ENCODE data around the gene RPUSD3. TPM values are rescaled to one million over a fixed set of nuclear protein-coding genes. Genes with fewer than 3 reads are reported as not detected.

Gene RPUSD3
- total RNA-seq, 1 donor from 2014 or later = 48.4 TPM

DNA sequence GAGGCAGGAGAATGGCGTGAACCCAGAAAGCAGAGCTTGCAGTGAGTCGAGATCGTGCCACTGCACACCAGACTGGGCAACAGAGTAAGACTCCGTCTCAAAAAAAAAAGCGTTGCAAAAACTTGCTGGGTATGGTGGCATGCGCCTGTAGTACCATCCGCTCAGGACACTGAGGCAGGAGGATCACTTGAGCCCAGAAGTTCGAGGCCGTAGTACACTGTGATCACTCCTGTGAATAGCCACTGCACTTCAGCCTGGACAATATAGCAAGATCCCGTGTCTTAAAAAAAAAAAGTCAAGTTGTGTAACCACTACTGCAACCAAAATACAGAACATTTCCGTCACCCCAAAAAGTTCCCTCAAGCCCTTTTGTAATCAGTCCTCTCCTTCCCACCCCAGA lies 49.4 kb downstream of the RPUSD3 start:
- Mint-ChIP-seq H3K4me3 (peak overlapping the region; percentile 98), H3K9me3 (no peaks in the 10 kb centered on the region), H3K27me3 (ENCODE audit: low read depth) (no peaks in the 10 kb centered on the region), H3K36me3 (peaks cover 25% of the 10 kb centered on the region), H3K4me1 (peaks cover 22% of the 10 kb centered on the region), H3K27ac (peak overlapping the region; percentile 69)
- DNase-seq (ENCODE audit: low spot score in 2 of 2, unreplicated experiment in 2 of 2) = no peak
- no peak for TF ChIP-seq CTCF (IDR thresholded peaks at IDR 0.05; ENCODE audit: unreplicated experiment)

GRCh38 chr3:9793161-9793781 lies 50.5 kb downstream of the RPUSD3 start:
- no peak for TF ChIP-seq CTCF (IDR thresholded peaks at IDR 0.05; ENCODE audit: unreplicated experiment)
- DNase-seq (ENCODE audit: low spot score in 2 of 2, unreplicated experiment in 2 of 2) = no peak
- H3K36me3 Mint-ChIP-seq = peaks cover 29% of the 10 kb centered on the region
- H3K9me3 Mint-ChIP-seq = no peaks in the 10 kb centered on the region
- H3K27ac Mint-ChIP-seq = peak overlapping the region; percentile 100
- H3K4me3 Mint-ChIP-seq = peak overlapping the region; percentile 98
- peaks cover 22% of the 10 kb centered on the region for H3K4me1 Mint-ChIP-seq
- no peaks in the 10 kb centered on the region for H3K27me3 Mint-ChIP-seq (ENCODE audit: low read depth)

GRCh38 chr3:9792405-9793160 lies 51.2 kb downstream of the RPUSD3 start, which contains the start of the genes ARPC4 and TADA3:
ARPC4 (plus strand) TSS chr3:9793082; CDS start chr3:9793122, 40 bp downstream.
TADA3 (minus strand) TSS chr3:9792473; CDS start chr3:9791466, 1,007 bp downstream.
- no peak for TF ChIP-seq CTCF (IDR thresholded peaks at IDR 0.05; ENCODE audit: unreplicated experiment)
- Mint-ChIP-seq H3K4me3 (peak within 1 kb of the TSS; percentile 98), H3K27me3 (ENCODE audit: low read depth) (no peaks in the 10 kb centered on the region), H3K9me3 (no peaks in the 10 kb centered on the region), H3K27ac (peak within 1 kb of the TSS; percentile 100), H3K4me1 (peaks cover 22% of the 10 kb centered on the region), H3K36me3 (peaks cover 26% of the 10 kb centered on the region)
- DNase-seq (ENCODE audit: low spot score in 2 of 2, unreplicated experiment in 2 of 2) = peak; percentile 84 to 88

GRCh38 chr3:9791790-9792404 lies 51.9 kb downstream of the RPUSD3 start:
- H3K4me1 Mint-ChIP-seq = peaks cover 22% of the 10 kb centered on the region
- no peak for DNase-seq (ENCODE audit: low spot score in 2 of 2, unreplicated experiment in 2 of 2)
- peaks cover 26% of the 10 kb centered on the region for H3K36me3 Mint-ChIP-seq
- no peaks in the 10 kb centered on the region for H3K9me3 Mint-ChIP-seq
- no peak for TF ChIP-seq CTCF (IDR thresholded peaks at IDR 0.05; ENCODE audit: unreplicated experiment)
- H3K4me3 Mint-ChIP-seq = peak overlapping the region; percentile 98
- no peaks in the 10 kb centered on the region for H3K27me3 Mint-ChIP-seq (ENCODE audit: low read depth)
- peak overlapping the region; percentile 100 for H3K27ac Mint-ChIP-seq

GRCh38 chr3:9791127-9791526 lies 52.7 kb downstream of the RPUSD3 start:
- Mint-ChIP-seq H3K4me1 (peaks cover 22% of the 10 kb centered on the region), H3K4me3 (peak overlapping the region; percentile 98)

More at GRCh38 chr3:9791127-9791526, 52.7 kb downstream of the RPUSD3 start:
- no peaks in the 10 kb centered on the region for H3K27me3 Mint-ChIP-seq (ENCODE audit: low read depth)
- no peak for TF ChIP-seq CTCF (IDR thresholded peaks at IDR 0.05; ENCODE audit: unreplicated experiment)
- H3K36me3 Mint-ChIP-seq = peaks cover 31% of the 10 kb centered on the region
- peak overlapping the region; percentile 100 for H3K27ac Mint-ChIP-seq
- H3K9me3 Mint-ChIP-seq = no peaks in the 10 kb centered on the region
- DNase-seq (ENCODE audit: low spot score in 2 of 2, unreplicated experiment in 2 of 2) = no peak

Other genes starting within 250 kb of the RPUSD3 start
- 32.6 to 34.9 TPM (median 34.6 TPM) in 3 replicates for gene MTMR14, start 194.5 kb downstream of the RPUSD3 start, total RNA-seq
- 0.42 TPM in 1 of 3 replicates, not detected in the others for gene CPNE9, start 140.2 kb downstream of the RPUSD3 start, total RNA-seq
- 24.1 to 27.1 TPM (median 26.6 TPM) in 3 replicates for gene BRPF1, start 112.3 kb downstream of the RPUSD3 start, total RNA-seq
- gene OGG1, start 94.1 kb downstream of the RPUSD3 start, total RNA-seq = 37.2 to 51.0 TPM (median 46.0 TPM) in 3 replicates
- 9.7 to 11.3 TPM (median 10.8 TPM) in 3 replicates for gene CAMK1, start 74.1 kb downstream of the RPUSD3 start, total RNA-seq
- 67.2 to 71.0 TPM (median 69.8 TPM) in 3 replicates for gene TADA3, start 51.5 kb downstream of the RPUSD3 start, total RNA-seq
- 128 to 138 TPM (median 131 TPM) in 3 replicates for gene ARPC4, start 50.9 kb downstream of the RPUSD3 start, total RNA-seq
- 115 to 119 TPM (median 116 TPM) in 3 replicates for gene TTLL3, start 33.7 kb downstream of the RPUSD3 start, total RNA-seq
- gene CIDEC, start 36.2 kb upstream of the RPUSD3 start, total RNA-seq = not detected in 3 replicates
- gene JAGN1, start 46.6 kb upstream of the RPUSD3 start, total RNA-seq = 32.1 to 34.8 TPM (median 32.3 TPM) in 3 replicates
- 22.1 to 24.1 TPM (median 23.6 TPM) in 3 replicates for gene IL17RE, start 58.8 kb upstream of the RPUSD3 start, total RNA-seq
- 28.8 to 30.2 TPM (median 29.6 TPM) in 3 replicates for gene IL17RC, start 73.1 kb upstream of the RPUSD3 start, total RNA-seq
- gene CRELD1, start 89.8 kb upstream of the RPUSD3 start, total RNA-seq = 39.8 to 42.3 TPM (median 40.5 TPM) in 3 replicates
- gene PRRT3, start 108.4 kb upstream of the RPUSD3 start, total RNA-seq = 8.2 to 9.2 TPM (median 8.3 TPM) in 3 replicates
- gene EMC3, start 142.8 kb upstream of the RPUSD3 start, total RNA-seq = 30.6 to 35.8 TPM (median 34.7 TPM) in 3 replicates
- gene FANCD2, start 182.4 kb upstream of the RPUSD3 start, total RNA-seq = 17.9 to 21.1 TPM (median 20.2 TPM) in 3 replicates